Measurements from ENCODE around the gene L1TD1. TPM values are rescaled to one million over a fixed set of nuclear protein-coding genes. Genes with fewer than 3 reads are reported as not detected.

L1TD1 gene
- total RNA-seq, 1 donor = under 0.01 TPM

DNA sequence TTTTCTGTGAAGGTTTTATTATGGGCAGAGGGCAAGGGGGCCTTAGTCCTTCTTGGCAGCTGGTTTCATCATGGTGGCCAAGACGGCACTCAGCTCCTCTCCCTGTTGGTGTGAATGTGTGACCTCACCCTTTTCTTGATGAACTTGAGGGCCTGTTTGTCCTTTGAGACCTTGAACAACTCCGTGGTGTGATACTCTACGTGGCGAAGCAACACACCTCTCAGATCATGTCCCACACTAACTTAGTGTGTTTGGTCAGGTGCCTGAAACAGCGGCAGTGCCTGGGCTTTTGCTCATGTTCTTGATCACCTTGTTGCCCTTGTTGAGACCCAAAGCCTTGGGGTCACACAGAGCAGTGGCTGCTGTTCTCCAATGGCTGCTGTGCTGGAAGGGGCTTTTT is 13.4 kb downstream of the L1TD1 start:
- DNase-seq (ENCODE audit: low read depth) = no peak
- no peak overlapping the region for H3K4me3 ChIP-seq (ENCODE audit: low read depth, low read length)
- TF ChIP-seq, protein P1, sequence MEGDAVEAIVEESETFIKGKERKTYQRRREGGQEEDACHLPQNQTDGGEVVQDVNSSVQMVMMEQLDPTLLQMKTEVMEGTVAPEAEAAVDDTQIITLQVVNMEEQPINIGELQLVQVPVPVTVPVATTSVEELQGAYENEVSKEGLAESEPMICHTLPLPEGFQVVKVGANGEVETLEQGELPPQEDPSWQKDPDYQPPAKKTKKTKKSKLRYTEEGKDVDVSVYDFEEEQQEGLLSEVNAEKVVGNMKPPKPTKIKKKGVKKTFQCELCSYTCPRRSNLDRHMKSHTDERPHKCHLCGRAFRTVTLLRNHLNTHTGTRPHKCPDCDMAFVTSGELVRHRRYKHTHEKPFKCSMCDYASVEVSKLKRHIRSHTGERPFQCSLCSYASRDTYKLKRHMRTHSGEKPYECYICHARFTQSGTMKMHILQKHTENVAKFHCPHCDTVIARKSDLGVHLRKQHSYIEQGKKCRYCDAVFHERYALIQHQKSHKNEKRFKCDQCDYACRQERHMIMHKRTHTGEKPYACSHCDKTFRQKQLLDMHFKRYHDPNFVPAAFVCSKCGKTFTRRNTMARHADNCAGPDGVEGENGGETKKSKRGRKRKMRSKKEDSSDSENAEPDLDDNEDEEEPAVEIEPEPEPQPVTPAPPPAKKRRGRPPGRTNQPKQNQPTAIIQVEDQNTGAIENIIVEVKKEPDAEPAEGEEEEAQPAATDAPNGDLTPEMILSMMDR (IDR thresholded peaks at IDR 0.05; ENCODE audit: insufficient read depth, low read length) = no peak

DNA sequence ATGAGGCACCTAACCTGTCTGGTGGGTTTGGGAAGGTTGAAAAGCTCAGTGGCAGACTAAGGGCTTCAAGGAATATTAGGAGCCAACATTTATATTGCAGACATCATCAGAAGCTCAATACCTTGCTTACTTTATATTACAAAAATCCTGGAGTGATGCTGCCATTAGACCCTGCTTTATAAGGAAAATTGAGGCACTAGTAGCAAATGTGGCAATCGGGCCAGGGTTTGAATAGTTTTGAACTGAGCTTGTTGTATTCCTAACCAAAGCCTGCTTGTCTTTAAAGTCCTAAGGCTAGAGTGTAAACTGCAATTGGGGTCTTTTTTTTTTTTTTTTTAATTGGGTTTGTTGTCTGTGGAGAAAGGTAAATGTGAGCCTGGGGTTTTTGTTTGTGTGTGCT is 14.3 kb downstream of the L1TD1 start:
- no peak for DNase-seq (ENCODE audit: low read depth)
- TF ChIP-seq, protein P1 (IDR thresholded peaks at IDR 0.05; ENCODE audit: insufficient read depth, low read length) = no peak
- H3K4me3 ChIP-seq (ENCODE audit: low read depth, low read length) = no peak overlapping the region

DNA sequence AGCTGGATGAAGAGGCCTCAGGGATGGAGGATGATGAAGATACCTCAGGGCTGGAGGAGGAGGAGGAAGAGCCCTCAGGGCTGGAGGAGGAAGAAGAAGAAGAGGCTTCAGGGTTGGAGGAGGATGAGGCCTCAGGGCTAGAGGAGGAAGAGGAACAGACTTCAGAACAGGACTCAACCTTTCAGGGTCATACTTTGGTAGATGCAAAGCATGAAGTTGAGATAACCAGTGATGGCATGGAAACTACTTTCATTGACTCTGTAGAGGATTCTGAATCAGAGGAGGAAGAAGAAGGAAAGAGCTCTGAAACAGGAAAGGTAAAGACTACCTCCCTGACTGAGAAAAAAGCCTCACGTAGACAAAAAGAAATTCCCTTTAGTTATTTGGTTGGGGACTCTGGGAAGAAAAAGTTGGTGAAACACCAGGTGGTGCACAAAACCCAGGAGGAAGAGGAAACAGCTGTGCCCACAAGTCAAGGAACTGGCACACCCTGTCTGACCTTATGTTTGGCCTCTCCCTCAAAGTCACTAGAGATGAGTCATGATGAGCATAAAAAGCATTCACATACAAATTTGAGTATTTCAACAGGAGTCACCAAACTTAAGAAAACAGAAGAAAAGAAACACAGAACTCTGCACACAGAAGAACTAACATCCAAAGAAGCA is 15.4 kb downstream of the L1TD1 start:
- no peak for DNase-seq (ENCODE audit: low read depth)
- H3K4me3 ChIP-seq (ENCODE audit: low read depth, low read length) = no peak overlapping the region
- TF ChIP-seq, protein P1 (IDR thresholded peaks at IDR 0.05; ENCODE audit: insufficient read depth, low read length) = no peak

DNA sequence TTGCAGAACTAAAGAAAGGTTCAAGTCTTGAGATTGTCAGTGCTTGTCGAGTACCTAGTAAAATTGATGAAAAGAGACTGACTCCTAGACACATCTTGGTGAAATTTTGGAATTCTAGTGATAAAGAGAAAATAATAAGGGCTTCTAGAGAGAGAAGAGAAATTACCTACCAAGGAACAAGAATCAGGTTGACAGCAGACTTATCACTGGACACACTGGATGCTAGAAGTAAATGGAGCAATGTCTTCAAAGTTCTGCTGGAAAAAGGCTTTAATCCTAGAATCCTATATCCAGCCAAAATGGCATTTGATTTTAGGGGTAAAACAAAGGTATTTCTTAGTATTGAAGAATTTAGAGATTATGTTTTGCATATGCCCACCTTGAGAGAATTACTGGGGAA is 16.3 kb downstream of the L1TD1 start:
- no peak overlapping the region for H3K4me3 ChIP-seq (ENCODE audit: low read depth, low read length)
- TF ChIP-seq, protein P1 (IDR thresholded peaks at IDR 0.05; ENCODE audit: insufficient read depth, low read length) = no peak
- DNase-seq (ENCODE audit: low read depth) = no peak

DNA sequence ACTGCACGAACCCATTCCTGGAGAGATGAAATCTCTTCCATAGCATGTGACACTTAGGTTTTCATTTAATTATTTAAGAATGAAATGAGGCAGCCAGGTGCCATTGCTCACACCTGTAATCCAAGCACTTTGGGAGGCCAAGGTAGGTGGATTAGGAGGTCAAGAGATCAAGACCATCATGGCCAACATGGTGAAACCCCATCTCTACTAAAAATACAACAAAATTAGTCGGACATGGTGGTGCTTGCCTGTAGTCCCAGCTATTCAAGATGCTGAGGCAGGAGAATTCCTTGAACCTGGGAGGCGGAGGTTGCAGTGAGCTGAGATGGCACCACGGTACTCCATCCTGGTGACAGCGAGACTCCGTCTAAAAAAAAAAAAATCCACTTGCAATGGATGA is 17.8 kb downstream of the L1TD1 start:
- no peak overlapping the region for H3K4me3 ChIP-seq (ENCODE audit: low read depth, low read length)
- DNase-seq (ENCODE audit: low read depth) = no peak
- TF ChIP-seq, protein P1 (IDR thresholded peaks at IDR 0.05; ENCODE audit: insufficient read depth, low read length) = no peak

DNA sequence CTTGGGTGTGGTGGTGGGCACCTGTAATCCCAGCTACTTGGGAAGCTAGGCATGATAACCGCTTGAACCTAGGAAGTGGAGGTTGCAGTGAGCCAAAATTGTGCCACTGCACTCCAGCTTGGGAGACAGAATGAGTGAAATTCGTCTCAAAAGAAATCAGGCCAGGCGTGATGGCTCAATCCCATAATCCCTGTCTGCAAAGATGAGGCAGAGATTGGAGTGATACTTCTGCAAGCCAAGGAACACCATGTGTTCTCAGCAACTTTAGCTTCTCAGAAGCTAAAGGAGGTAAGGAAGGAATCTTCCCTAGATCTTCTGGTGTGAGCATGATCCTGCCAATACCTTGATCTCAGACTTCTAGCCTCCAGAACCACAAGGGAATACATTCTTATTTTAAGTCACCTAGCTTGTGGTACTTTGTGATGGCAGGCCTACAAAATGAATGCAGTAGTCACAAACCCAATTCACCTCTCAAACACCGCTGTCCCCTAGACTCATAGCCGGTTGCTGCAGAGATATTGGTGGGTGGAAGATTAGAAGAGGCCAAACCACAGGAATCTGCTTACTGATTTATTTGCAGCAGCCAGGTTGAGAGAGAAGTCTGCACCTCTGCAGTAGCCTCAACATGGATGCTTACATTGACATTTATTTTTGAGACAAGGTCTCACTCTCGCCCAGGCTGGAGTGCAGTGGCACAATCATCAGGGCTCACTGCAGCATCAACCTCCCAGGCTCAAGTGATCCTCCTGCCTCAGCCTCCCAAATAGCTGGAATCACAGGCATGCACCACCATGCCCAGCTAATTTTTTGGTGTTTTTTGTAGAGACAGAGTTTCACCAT is 18.6 kb downstream of the L1TD1 start:
- no peak overlapping the region for H3K4me3 ChIP-seq (ENCODE audit: low read depth, low read length)
- DNase-seq (ENCODE audit: low read depth) = no peak
- TF ChIP-seq, protein P1 (IDR thresholded peaks at IDR 0.05; ENCODE audit: insufficient read depth, low read length) = no peak
